DOHH2 (cell line): ENCODE measurements around the gene UNG.

Experiments used
- EZH2phosphoT487 ChIP-seq: fragments of 200-600 bp; sonication (generic); IDR thresholded peaks from 2 replicates; pipeline ENCODE4 v1.6.1; 2017; ENCODE audit warnings: borderline replicate concordance, mild to moderate bottlenecking, antibody characterized with exemption, low read length, moderate library complexity, mixed read lengths
- TF ChIP-seq, protein P1 (sequence below): fragments of 200-600 bp; sonication (generic); IDR thresholded peaks from one replicate; pipeline ENCODE4 v1.5.1; 2014; ENCODE audit warnings: antibody characterized with exemption, mild to moderate bottlenecking, low read depth, low read length; ENCODE audit not compliant: poor library complexity, severe bottlenecking

DNA sequence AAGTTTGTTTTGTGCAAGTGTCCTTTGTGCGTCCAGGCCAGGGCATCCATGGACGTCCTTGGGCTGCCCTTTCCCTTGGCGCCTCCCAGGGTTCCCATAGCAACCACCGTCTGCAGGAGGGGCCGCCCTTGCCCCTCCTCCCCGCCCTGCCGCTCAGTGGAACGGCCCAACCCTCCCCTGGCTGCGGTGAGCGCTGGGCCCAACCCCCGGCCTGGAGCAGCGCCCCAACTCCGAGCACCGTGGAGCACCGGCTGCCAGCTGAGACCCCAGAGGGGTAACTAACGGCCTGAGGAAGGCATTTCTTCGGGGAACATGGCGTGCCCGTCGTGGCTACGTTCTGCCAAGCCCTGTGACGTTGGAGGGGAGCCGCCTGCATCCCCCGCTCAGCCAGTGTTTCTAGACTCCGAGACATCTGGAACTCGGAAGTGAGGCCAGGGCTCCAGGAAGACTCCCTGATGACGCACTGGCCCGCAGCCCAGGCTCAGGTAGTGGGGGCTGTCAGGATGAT is 13.6 kb downstream of the UNG start:
- TF ChIP-seq, protein P1, sequence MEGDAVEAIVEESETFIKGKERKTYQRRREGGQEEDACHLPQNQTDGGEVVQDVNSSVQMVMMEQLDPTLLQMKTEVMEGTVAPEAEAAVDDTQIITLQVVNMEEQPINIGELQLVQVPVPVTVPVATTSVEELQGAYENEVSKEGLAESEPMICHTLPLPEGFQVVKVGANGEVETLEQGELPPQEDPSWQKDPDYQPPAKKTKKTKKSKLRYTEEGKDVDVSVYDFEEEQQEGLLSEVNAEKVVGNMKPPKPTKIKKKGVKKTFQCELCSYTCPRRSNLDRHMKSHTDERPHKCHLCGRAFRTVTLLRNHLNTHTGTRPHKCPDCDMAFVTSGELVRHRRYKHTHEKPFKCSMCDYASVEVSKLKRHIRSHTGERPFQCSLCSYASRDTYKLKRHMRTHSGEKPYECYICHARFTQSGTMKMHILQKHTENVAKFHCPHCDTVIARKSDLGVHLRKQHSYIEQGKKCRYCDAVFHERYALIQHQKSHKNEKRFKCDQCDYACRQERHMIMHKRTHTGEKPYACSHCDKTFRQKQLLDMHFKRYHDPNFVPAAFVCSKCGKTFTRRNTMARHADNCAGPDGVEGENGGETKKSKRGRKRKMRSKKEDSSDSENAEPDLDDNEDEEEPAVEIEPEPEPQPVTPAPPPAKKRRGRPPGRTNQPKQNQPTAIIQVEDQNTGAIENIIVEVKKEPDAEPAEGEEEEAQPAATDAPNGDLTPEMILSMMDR: no peak
- TF ChIP-seq EZH2phosphoT487: no peak
